Neural progenitor cell (in vitro differentiated cells): ENCODE results near the gene PLP1. TPM values are rescaled to one million over a fixed set of nuclear protein-coding genes. Genes with fewer than 3 reads are reported as not detected.

ENCODE experiments used
- DNase-seq: peaks from one replicate; pipeline ENCODE4 v3.0.0-alpha.2; 2016; ENCODE audit warnings: low spot score
- H2AFZ ChIP-seq: fragments of 200-600 bp; sonication (generic); replicated peaks from 2 replicates; pipeline ENCODE4 v1.6.1; 2016; ENCODE audit warnings: antibody characterized with exemption
- H3F3A ChIP-seq: fragments of 200-600 bp; sonication (generic); 2 replicates; pipeline ENCODE4 v1.6.1; 2016; ENCODE audit warnings: antibody characterized with exemption, low read depth
- H3K27ac ChIP-seq: fragments of 200-600 bp; sonication (generic); 2 replicates; pipeline ENCODE4 v1.5.1; 2016; ENCODE audit warnings: mild to moderate bottlenecking
- H3K27me3 ChIP-seq: fragments of 200-600 bp; sonication (generic); 2 replicates; pipeline ENCODE4 v1.6.1; 2016; ENCODE audit warnings: mild to moderate bottlenecking, moderate library complexity
- H3K36me3 ChIP-seq: fragments of 200-600 bp; sonication (generic); 2 replicates; pipeline ENCODE4 v1.5.1; 2016
- H3K4me1 ChIP-seq: fragments of 200-600 bp; sonication (generic); 2 replicates; pipeline ENCODE4 v1.6.1; 2016; ENCODE audit warnings: mixed run types
- H3K4me2 ChIP-seq: fragments of 200-600 bp; sonication (generic); 2 replicates; pipeline ENCODE4 v1.6.1; 2016
- H3K4me3 ChIP-seq: fragments of 200-600 bp; sonication (generic); 2 replicates; pipeline ENCODE4 v1.5.1; 2016
- H3K79me2 ChIP-seq: fragments of 200-600 bp; sonication (generic); 2 replicates; pipeline ENCODE4 v1.6.1; 2016; ENCODE audit warnings: low read depth
- H3K9ac ChIP-seq: fragments of 200-600 bp; sonication (generic); 2 replicates; pipeline ENCODE4 v1.6.1; 2016
- H3K9me3 ChIP-seq: fragments of 200-600 bp; sonication (generic); 2 replicates; pipeline ENCODE4 v1.5.1; 2016; ENCODE audit warnings: low read depth
- H4K20me1 ChIP-seq: fragments of 200-600 bp; sonication (generic); 2 replicates; pipeline ENCODE4 v1.6.1; 2016; ENCODE audit warnings: low read depth
- H3K27ac Mint-ChIP-seq: 3 replicates; pipeline ENCODE4 v1.8.0; 2021; ENCODE audit warnings: mixed read lengths
- H3K27me3 Mint-ChIP-seq: 2 replicates; pipeline ENCODE4 v1.8.0; 2022; ENCODE audit warnings: low read depth, mild to moderate bottlenecking, inconsistent platforms, moderate library complexity, mixed read lengths; ENCODE audit not compliant: insufficient read depth
- H3K36me3 Mint-ChIP-seq: 3 replicates; pipeline ENCODE4 v1.8.0; 2021; ENCODE audit warnings: mixed read lengths
- H3K4me1 Mint-ChIP-seq: 3 replicates; pipeline ENCODE4 v1.8.0; 2021; ENCODE audit warnings: mixed read lengths
- H3K4me3 Mint-ChIP-seq: 3 replicates; pipeline ENCODE4 v1.8.0; 2021; ENCODE audit warnings: mild to moderate bottlenecking, moderate library complexity, mixed read lengths
- H3K9me3 Mint-ChIP-seq: 3 replicates; pipeline ENCODE4 v1.8.0; 2020; ENCODE audit warnings: mixed read lengths
- CTCF ChIP-seq: fragments of 200-600 bp; sonication (generic); IDR thresholded peaks from 2 replicates; pipeline ENCODE4 v1.5.1; 2017; ENCODE audit warnings: antibody characterized with exemption, mild to moderate bottlenecking
- EZH2 ChIP-seq: fragments of 200-600 bp; sonication (generic); IDR thresholded peaks from 2 replicates; pipeline ENCODE4 v1.6.1; 2017; ENCODE audit warnings: antibody characterized with exemption, mild to moderate bottlenecking, moderate library complexity
- EZH2phosphoT487 ChIP-seq: fragments of 200-600 bp; sonication (generic); IDR thresholded peaks from 2 replicates; pipeline ENCODE4 v1.6.1; 2017; ENCODE audit warnings: antibody characterized with exemption
- total RNA-seq: library from RNA; depleted of rRNA; stranded (reverse); fragments of >200 nt; gene quantifications from 2 replicates; pipeline ENCODE4 v1.2.3, GENCODE V29; 2015; ENCODE audit warnings: low replicate concordance

Gene PLP1
- total RNA-seq, 1 donor from 2014 or later, result 107 TPM

GRCh38 chrX:103792916-103793544 is 16.4 kb downstream of the PLP1 start:
- Histone ChIP-seq H3K9me3 (no peaks in the 10 kb centered on the region), H3K27ac (peak overlapping the region; percentile 23), H4K20me1 (no peaks in the 10 kb centered on the region), H3F3A (peaks cover 37% of the 10 kb centered on the region), H3K79me2 (no peaks in the 10 kb centered on the region), H3K36me3 (peaks cover 7% of the 10 kb centered on the region), H3K27me3 (no peaks in the 10 kb centered on the region), H3K4me1 (peaks cover 35% of the 10 kb centered on the region), H3K4me2 (peak overlapping the region; percentile 16), H3K4me3 (no peak overlapping the region), H3K9ac (no peak overlapping the region), H2AFZ (no peak overlapping the region)
- DNase-seq, result no peak
- H3K36me3 Mint-ChIP-seq, result peaks cover 2% of the 10 kb centered on the region
- H3K4me3 Mint-ChIP-seq, result no peak overlapping the region
- peaks cover 21% of the 10 kb centered on the region for H3K4me1 Mint-ChIP-seq
- H3K27me3 Mint-ChIP-seq, result no peaks in the 10 kb centered on the region
- H3K27ac Mint-ChIP-seq, result no peak overlapping the region
- H3K9me3 Mint-ChIP-seq, result no peaks in the 10 kb centered on the region
- TF ChIP-seq CTCF (no peak), EZH2phosphoT487 (no peak), EZH2 (no peak)

DNA sequence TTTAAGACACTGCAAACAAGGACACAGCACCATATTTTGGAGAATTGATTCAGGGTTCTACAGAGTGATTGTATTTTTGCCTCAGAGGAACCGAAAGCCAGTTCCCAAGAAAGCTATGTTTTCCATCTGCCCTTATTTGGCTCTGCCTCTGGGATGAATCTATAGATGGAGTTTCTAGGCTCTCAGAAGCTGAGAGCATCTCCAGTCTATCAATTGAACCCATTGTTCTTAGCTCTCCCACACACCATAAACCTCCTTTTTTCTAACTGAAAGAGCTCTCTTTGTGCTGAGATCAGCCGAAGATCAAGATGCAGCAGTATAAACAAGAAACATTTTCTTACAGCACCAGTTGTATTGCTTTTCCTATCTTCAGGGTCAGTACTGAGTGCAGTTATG is 16.9 kb downstream of the PLP1 start:
- peak overlapping the region; percentile 48 for H3K27ac Mint-ChIP-seq

GRCh38 chrX:103794119-103794518 is 17.5 kb downstream of the PLP1 start:
- Histone ChIP-seq H3K9ac (no peak overlapping the region), H3K4me3 (no peak overlapping the region), H3K4me2 (peak overlapping the region; percentile 16), H3K79me2 (no peaks in the 10 kb centered on the region), H3K36me3 (no peaks in the 10 kb centered on the region), H3K4me1 (peaks cover 35% of the 10 kb centered on the region), H4K20me1 (no peaks in the 10 kb centered on the region), H3K9me3 (no peaks in the 10 kb centered on the region), H3K27ac (no peak overlapping the region), H3K27me3 (no peaks in the 10 kb centered on the region), H3F3A (peaks cover 37% of the 10 kb centered on the region), H2AFZ (no peak overlapping the region)
- Mint-ChIP-seq H3K4me1 (peaks cover 21% of the 10 kb centered on the region), H3K36me3 (peaks cover 2% of the 10 kb centered on the region), H3K27me3 (peaks cover 3% of the 10 kb centered on the region), H3K27ac (peak overlapping the region; percentile 48), H3K4me3 (no peak overlapping the region), H3K9me3 (no peaks in the 10 kb centered on the region)
- DNase-seq, result no peak
- TF ChIP-seq EZH2, result no peak
- no peak for TF ChIP-seq CTCF
- no peak for TF ChIP-seq EZH2phosphoT487

More for the DNA sequence above, 16.9 kb downstream of the PLP1 start:
- peaks cover 37% of the 10 kb centered on the region for H3F3A ChIP-seq
- no peak overlapping the region for H3K9ac ChIP-seq
- H3K27ac ChIP-seq, result peak overlapping the region; percentile 23
- no peaks in the 10 kb centered on the region for H3K9me3 ChIP-seq
- peaks cover 3% of the 10 kb centered on the region for H3K36me3 ChIP-seq
- no peak for DNase-seq
- H3K4me3 ChIP-seq, result no peak overlapping the region
- no peak overlapping the region for H2AFZ ChIP-seq
- H3K36me3 Mint-ChIP-seq, result peaks cover 2% of the 10 kb centered on the region
- H3K4me1 Mint-ChIP-seq, result peaks cover 21% of the 10 kb centered on the region
- TF ChIP-seq EZH2, result no peak
- TF ChIP-seq EZH2phosphoT487, result no peak
- H4K20me1 ChIP-seq, result no peaks in the 10 kb centered on the region
- H3K79me2 ChIP-seq, result no peaks in the 10 kb centered on the region
- peak overlapping the region; percentile 16 for H3K4me2 ChIP-seq
- no peak overlapping the region for H3K4me3 Mint-ChIP-seq
- H3K9me3 Mint-ChIP-seq, result no peaks in the 10 kb centered on the region
- H3K27me3 Mint-ChIP-seq, result peaks cover under 1% of the 10 kb centered on the region
- H3K4me1 ChIP-seq, result peaks cover 35% of the 10 kb centered on the region
- no peaks in the 10 kb centered on the region for H3K27me3 ChIP-seq

DNA sequence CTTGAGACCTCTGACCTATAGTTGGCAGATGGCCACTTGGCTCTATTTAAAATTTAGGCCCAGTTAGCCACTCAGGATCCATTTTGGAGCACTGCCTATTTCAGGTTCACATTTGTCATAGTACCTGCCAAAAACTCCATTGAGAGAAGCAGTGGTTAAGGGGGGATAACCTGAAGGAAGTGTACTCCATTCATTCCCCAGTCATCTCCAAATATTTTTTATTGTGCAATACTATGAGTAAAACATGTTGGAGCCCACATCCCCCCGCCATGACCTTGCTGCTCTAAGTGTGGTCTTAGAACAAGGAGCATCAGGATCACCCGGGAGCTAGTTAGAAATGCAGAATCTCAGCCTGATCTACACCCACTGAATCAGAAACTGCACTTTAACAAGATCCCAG is 21.1 kb downstream of the PLP1 start:
- H3K4me2 ChIP-seq, result no peak overlapping the region
- H3F3A ChIP-seq, result peaks cover 22% of the 10 kb centered on the region
- Mint-ChIP-seq H3K4me1 (peaks cover 14% of the 10 kb centered on the region), H3K27me3 (peaks cover 3% of the 10 kb centered on the region), H3K9me3 (no peaks in the 10 kb centered on the region), H3K36me3 (no peaks in the 10 kb centered on the region), H3K27ac (no peak overlapping the region), H3K4me3 (no peak overlapping the region)
- no peak overlapping the region for H3K27ac ChIP-seq
- H3K9me3 ChIP-seq, result no peaks in the 10 kb centered on the region
- peaks cover 15% of the 10 kb centered on the region for H3K4me1 ChIP-seq
- no peaks in the 10 kb centered on the region for H3K27me3 ChIP-seq
- no peak overlapping the region for H2AFZ ChIP-seq
- DNase-seq, result no peak
- H3K4me3 ChIP-seq, result no peak overlapping the region
- no peaks in the 10 kb centered on the region for H4K20me1 ChIP-seq
- H3K79me2 ChIP-seq, result no peaks in the 10 kb centered on the region
- no peaks in the 10 kb centered on the region for H3K36me3 ChIP-seq
- TF ChIP-seq EZH2phosphoT487, result no peak
- no peak for TF ChIP-seq EZH2
- no peak for TF ChIP-seq CTCF
- H3K9ac ChIP-seq, result no peak overlapping the region
